Muscle layer of colon (tissue), 2 donors: ENCODE data around the gene PGGT1B.

Experiments
- H3K27ac ChIP-seq: one replicate; pipeline ENCODE4 v1.7.0; 2013; ENCODE audit warnings: low read depth, mild to moderate bottlenecking, low read length, moderate library complexity
- H3K27me3 ChIP-seq, 2 donors: one replicate each; pipeline ENCODE4 v1.7.0; 2013; ENCODE audit warnings: low read length in 2 of 2, mild to moderate bottlenecking in 2 of 2; ENCODE audit not compliant: insufficient read depth in 2 of 2, control insufficient read depth in 1 of 2
- H3K36me3 ChIP-seq: one replicate; pipeline ENCODE4 v1.7.0; 2013; ENCODE audit warnings: mild to moderate bottlenecking, low read length; ENCODE audit not compliant: insufficient read depth
- H3K4me1 ChIP-seq: one replicate; pipeline ENCODE4 v1.7.0; 2013; ENCODE audit warnings: mild to moderate bottlenecking, low read length; ENCODE audit not compliant: insufficient read depth
- H3K4me3 ChIP-seq, 2 donors: one replicate each; pipeline ENCODE4 v1.7.0; 2013; ENCODE audit warnings: low read length in 2 of 2, low read depth in 1 of 2, mild to moderate bottlenecking in 1 of 2, moderate library complexity in 1 of 2
- H3K9ac ChIP-seq: one replicate; pipeline ENCODE4 v1.7.0; 2013; ENCODE audit warnings: low read length
- H3K9me3 ChIP-seq: one replicate; pipeline ENCODE4 v1.7.0; 2013; ENCODE audit warnings: mild to moderate bottlenecking, low read length
- donor health status: abdominal sarcoma.
- donor health status: Adenocarcinoma of cecum.

The PGGT1B gene

DNA sequence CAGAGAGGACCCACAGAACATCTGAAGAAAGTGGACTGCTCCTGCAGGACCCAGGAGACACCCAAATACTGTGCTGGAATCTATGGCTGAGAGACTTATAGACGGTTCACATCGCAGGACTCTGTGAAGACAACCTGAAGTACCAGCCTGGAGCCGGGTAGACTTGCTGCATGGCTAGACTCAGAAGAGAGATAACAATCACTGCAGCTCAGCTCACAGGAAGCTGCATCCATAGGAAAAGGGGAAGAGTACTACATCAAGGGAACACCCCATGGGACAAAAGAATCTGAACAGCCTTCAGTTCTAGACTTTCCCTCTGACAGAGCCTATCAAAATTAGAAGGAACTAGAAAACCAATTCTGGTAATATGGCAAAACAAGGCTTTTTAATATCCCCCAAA lies 66.5 kb downstream of the PGGT1B start:
- Histone ChIP-seq H3K4me3 (no peak overlapping the region), H3K4me1 (no peaks in the 10 kb centered on the region), H3K9ac (no peak overlapping the region), H3K36me3 (no peaks in the 10 kb centered on the region), H3K9me3 (no peaks in the 10 kb centered on the region), H3K27ac (no peak overlapping the region), H3K27me3 (no peaks in the 10 kb centered on the region)

DNA sequence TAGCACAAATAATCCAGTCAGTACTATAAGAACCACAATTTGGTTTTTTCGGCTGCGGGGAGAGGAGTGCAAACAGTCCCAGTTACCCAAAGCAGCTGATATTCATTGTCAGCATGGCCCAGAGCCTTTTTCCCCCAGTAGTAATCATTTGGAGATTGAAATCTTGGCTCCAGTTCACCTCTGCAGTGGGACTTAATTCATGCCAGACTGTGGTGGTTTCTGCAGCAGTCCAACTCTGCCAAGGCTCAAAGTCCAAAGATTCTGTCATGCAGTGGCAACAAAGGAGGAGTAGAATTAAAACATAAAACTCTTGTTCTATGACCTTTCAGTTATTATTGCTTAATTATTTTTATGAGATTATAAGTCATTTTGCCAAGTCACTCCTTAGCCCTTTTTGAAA lies 68.0 kb downstream of the PGGT1B start:
- Histone ChIP-seq H3K4me1 (no peaks in the 10 kb centered on the region), H3K36me3 (no peaks in the 10 kb centered on the region), H3K4me3 (no peak overlapping the region), H3K27ac (no peak overlapping the region), H3K9me3 (no peaks in the 10 kb centered on the region), H3K27me3 (no peaks in the 10 kb centered on the region), H3K9ac (no peak overlapping the region)

DNA sequence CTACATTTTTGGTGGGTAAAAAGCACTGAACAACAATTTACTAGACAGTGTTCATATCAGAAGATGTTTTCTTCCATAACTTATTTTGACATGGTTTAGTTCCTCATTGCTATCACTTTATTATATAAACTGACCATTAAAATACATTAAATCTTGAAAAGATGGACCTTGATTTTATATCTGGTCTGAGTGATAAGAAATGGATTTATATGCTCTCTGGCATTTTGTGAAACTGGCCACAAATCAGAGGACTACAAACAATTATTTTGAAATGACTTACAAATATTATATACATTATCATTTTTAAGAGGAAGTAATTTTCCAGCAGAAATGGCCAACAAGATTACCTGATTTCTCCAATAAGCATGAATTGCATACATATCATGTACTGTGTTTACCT lies 69.4 kb downstream of the PGGT1B start:
- Histone ChIP-seq H3K4me3 (no peak overlapping the region), H3K4me1 (no peaks in the 10 kb centered on the region), H3K27me3 (no peaks in the 10 kb centered on the region), H3K36me3 (no peaks in the 10 kb centered on the region), H3K27ac (no peak overlapping the region), H3K9me3 (no peaks in the 10 kb centered on the region), H3K9ac (no peak overlapping the region)

DNA sequence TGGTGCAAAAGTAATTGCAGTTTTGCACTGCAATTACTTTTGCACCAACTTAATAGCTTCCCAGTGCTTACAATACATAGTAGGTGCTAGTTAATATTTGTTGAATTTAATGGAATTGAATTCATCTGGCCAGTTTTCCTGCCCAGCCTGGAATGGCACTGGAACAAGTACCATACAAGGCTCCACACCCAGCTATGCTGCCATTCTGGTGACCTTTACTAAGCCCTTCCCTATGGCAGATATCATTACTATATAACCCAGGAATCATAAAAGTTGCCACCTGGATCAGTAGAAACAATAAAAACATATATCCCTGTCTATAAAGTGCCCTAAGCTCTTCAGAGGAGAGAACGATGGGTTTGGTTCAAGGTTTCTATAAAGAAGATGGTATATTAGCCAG lies 70.6 kb downstream of the PGGT1B start:
- Histone ChIP-seq H3K4me1 (no peaks in the 10 kb centered on the region), H3K27me3 (no peaks in the 10 kb centered on the region), H3K36me3 (no peaks in the 10 kb centered on the region), H3K27ac (no peak overlapping the region), H3K4me3 (no peak overlapping the region), H3K9me3 (no peaks in the 10 kb centered on the region), H3K9ac (no peak overlapping the region)

DNA sequence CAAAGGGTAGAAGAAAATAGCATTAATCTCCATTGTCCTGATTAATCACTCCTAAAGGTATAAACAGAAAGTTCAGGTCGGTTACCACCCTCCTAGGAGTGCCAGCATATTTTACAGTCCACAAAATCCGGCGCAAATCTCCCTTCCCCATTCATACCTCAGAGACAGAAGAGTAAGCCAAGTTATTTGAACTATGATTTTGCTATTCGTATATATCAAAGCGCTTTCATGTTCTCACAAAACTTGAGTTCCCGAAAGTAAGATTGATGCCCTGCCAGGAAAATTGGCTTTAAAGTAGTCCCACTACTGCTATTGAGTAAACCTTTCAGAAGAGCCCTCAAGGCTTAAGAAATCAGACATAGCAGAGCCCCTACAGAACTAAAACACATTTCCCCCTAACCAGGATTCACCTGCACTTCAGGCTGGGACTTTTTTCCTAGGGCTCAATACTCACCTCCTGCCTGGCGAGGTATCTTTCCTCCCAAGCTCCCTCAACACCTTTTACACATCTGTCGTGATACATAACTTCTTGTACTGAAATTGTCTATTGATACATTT lies 71.1 kb downstream of the PGGT1B start:
- Histone ChIP-seq H3K36me3 (no peaks in the 10 kb centered on the region), H3K27ac (no peak overlapping the region), H3K27me3 (no peaks in the 10 kb centered on the region), H3K4me3 (no peak overlapping the region), H3K4me1 (no peaks in the 10 kb centered on the region), H3K9ac (no peak overlapping the region), H3K9me3 (no peaks in the 10 kb centered on the region)

DNA sequence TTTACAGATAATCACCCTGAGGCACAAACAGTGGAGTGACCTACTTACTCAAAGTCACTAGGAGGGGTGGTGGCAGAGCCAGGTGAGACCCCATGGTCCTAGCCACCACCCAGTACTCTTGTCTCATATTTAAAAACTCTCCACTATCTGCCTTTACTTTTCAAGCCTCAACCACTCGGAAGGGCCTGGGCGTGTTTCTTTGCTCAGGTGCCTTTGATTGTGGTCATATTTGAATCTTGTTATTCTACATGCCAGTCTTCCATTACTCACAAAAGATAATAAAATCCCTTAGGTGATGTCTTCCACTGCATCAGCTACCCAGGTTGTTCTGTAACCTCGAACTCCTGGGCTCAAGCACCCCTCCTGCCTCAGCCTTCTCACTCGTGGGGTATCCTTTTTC lies 72.3 kb downstream of the PGGT1B start:
- Histone ChIP-seq H3K4me1 (no peaks in the 10 kb centered on the region), H3K27me3 (no peaks in the 10 kb centered on the region), H3K9ac (no peak overlapping the region), H3K27ac (no peak overlapping the region), H3K36me3 (no peaks in the 10 kb centered on the region), H3K4me3 (no peak overlapping the region), H3K9me3 (no peaks in the 10 kb centered on the region)

DNA sequence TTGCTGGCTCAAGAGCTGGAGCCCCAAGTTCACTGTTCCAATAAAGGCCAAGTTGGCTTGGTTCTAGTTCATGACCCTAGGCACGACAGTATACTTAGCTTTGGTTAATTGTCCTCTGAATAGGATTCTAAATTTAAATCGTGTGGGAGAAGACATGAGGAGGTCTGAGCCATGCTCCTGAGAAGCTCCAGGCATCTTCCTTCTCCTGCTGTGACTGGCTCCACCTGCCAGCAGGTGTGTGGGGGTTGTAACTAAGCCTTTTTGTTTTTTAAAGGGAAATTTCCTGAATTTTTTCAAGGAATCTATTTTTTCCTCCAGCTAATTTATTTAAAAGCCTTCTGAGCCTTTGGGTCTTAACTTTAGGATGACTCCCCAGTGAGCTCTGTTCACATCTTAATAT lies 72.8 kb downstream of the PGGT1B start:
- Histone ChIP-seq H3K27me3 (peaks cover 0 to 2% of the 10 kb centered on the region in 2 donors), H3K9ac (no peak overlapping the region), H3K4me1 (no peaks in the 10 kb centered on the region), H3K27ac (no peak overlapping the region), H3K36me3 (no peaks in the 10 kb centered on the region), H3K9me3 (no peaks in the 10 kb centered on the region), H3K4me3 (no peak overlapping the region)

DNA sequence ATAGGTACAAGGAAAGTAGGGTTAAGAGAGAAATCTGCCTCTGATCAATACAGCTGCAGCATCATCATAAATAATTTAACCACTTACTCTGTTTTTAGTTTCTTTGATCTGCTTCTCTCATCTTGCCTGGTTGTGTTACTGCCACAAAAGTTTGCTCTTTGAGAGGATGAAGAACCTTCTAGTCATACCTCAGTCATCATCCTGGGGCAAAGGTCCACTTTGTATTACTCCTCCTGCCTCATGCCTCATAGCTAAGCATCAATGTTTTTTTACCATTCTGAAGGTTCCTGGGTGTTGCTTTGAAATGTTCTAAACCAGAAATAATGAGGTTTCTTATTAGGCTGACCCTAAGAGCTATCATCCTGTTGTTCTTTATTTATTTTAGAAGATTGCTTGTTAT lies 75.9 kb downstream of the PGGT1B start:
- Histone ChIP-seq H3K9ac (no peak overlapping the region), H3K4me3 (no peak overlapping the region), H3K4me1 (no peaks in the 10 kb centered on the region), H3K27ac (no peak overlapping the region), H3K27me3 (peaks cover 23 to 24% of the 10 kb centered on the region in 2 donors), H3K36me3 (no peaks in the 10 kb centered on the region), H3K9me3 (no peaks in the 10 kb centered on the region)

DNA sequence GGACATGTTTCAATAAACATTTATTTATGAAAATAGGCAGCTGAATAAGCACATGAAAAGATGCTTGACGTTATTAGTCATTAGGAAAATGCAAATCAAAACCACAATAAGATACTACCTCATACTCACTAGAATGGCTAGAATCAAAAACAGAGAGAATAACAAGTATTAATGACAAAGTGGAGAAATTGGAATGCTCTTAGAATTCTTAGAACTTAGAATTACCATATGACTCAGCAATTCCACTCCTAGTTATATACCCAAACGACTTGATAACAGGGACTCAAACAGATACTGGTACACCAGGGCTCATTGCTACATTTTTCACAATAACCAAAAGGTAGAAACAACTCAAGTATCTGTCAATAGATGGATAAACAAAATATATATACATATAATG lies 77.9 kb downstream of the PGGT1B start:
- H3K4me1 ChIP-seq = peaks cover 6% of the 10 kb centered on the region
- no peaks in the 10 kb centered on the region for H3K36me3 ChIP-seq
- no peak overlapping the region for H3K9ac ChIP-seq
- H3K27ac ChIP-seq = no peak overlapping the region
- H3K4me3 ChIP-seq = no peak overlapping the region
- H3K27me3 ChIP-seq = peaks cover 42 to 44% of the 10 kb centered on the region in 2 donors
- H3K9me3 ChIP-seq = no peaks in the 10 kb centered on the region

DNA sequence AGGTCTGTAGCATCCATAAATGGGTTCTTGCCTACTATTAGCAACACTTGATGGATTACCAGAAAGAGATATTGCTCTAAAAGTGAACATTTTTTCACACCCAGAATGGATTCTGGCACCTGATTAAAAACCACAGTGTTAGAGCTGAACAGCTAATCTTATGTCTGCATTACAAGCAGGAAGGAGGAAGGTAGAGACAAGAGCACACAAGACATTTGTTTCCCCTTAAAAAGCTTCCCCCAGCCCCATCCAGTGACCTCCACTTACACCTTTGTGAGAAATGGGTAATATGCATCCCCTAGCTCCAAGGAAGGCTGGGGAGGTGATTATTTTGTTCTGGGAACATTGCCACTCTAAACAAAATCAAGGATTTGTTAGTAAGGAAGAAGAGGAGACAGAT lies 80.9 kb downstream of the PGGT1B start:
- no peaks in the 10 kb centered on the region for H3K9me3 ChIP-seq
- H3K4me3 ChIP-seq = no peak overlapping the region
- H3K4me1 ChIP-seq = peaks cover 12% of the 10 kb centered on the region
- no peaks in the 10 kb centered on the region for H3K36me3 ChIP-seq
- no peak overlapping the region for H3K9ac ChIP-seq
- peaks cover 52 to 54% of the 10 kb centered on the region in 2 donors for H3K27me3 ChIP-seq
- no peak overlapping the region for H3K27ac ChIP-seq

DNA sequence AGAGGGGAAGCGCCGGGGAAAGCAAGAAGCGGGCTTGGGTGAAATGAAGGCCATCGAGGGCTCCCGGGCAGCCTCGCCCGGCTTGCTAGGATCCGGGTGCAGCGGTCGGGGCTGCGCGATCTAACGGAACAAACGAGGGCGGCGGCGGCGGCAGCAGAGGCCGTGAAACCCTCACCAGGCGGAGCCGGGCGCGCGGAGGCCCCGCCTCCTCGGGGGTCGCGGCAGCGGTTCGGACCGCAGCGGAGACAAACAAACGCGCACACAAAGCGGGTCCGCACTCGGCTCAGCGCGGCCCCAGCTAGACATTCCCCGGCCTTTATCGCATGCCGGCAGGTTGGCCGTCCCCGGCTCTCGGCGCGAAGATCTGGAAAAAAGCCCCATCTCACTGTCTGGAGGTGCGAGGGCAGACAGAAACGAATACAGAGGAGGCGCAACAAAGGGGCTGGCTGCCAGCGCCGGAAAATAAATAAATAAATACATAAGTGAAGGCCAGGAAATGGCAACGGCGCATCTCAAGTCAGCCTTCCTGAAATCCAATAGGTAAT lies 82.4 kb downstream of the PGGT1B start:
- Histone ChIP-seq H3K36me3 (no peaks in the 10 kb centered on the region), H3K4me1 (peaks cover 12% of the 10 kb centered on the region), H3K4me3 (peak overlapping the region; percentile 42 to 52), H3K27me3 (peaks cover 52 to 54% of the 10 kb centered on the region in 2 donors), H3K9me3 (no peaks in the 10 kb centered on the region), H3K27ac (no peak overlapping the region), H3K9ac (no peak overlapping the region)

DNA sequence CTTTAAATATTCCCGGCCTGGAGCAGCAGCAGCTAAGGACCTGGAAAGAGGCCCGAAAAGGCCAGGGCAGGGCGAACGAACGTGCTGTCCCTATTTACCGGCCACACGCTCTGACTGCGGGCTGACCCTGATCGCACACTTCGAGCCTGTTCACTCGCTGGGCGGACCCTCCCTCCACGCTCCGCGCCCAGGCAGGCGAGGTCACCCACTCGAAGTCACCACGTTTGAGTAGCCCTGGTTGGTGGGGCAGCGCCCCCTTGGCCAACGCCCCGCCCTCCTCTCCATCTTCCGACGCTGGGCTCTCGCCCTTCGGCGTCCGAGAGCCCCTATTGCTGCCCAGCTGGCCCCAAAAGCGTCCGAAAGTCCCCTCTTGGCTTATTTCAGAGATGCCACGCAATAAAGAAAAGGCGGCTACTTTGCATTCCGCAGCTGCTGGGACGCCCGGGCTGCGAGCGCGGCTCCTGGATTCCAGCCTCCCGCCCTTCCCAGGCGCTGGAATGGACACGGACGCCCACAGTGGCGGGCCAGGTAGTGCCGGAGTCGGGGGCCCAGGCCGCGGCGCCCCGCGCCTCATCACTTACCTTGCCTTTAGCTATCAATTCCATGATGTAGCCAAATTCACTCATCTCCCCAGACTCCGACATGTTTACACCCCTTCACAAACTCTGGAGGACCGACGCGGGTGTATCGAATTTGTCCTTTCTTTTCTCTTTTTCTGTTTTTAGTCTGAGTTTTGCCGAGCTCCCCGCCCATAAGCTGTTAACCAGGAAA lies 83.1 kb downstream of the PGGT1B start:
- Histone ChIP-seq H3K27ac (no peak overlapping the region), H3K9me3 (no peaks in the 10 kb centered on the region), H3K4me3 (peak overlapping the region; percentile 42 to 52), H3K27me3 (peaks cover 47 to 53% of the 10 kb centered on the region in 2 donors), H3K4me1 (peaks cover 12% of the 10 kb centered on the region), H3K36me3 (no peaks in the 10 kb centered on the region), H3K9ac (no peak overlapping the region)
